HG02870 (cell line): ENCODE results near the gene NLRP10.

ENCODE experiments used
- ATAC-seq: cut with Tn5 transposase; IDR thresholded peaks from one replicate; pipeline ENCODE4 v1.9.1; 2021; ENCODE audit warnings: mild to moderate bottlenecking, moderate library complexity; ENCODE audit not compliant: unreplicated experiment

The NLRP10 gene

GRCh38 chr11:7977232-7977917 lies 12.1 kb upstream of the NLRP10 start:
- ATAC-seq, result no peak

GRCh38 chr11:7974668-7975067 lies 9.4 kb upstream of the NLRP10 start:
- no peak for ATAC-seq

DNA sequence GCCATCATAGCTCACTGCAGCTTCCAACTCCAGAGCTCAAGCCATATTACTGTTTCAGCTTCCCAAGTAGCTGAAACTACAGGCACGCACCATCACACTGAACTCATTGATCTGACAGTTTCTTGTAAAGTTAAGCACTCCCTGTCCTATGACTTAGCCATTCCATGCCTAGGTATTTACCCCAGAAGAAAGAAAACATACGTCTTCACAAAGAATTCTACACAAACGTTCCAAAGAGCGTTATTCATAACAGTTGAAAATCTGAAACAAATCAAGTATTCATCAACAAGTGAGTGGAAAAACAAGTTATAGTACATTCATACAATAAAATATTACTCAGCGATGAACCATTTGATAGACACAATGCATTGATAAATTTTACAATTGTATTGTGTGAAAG lies 7.8 kb upstream of the NLRP10 start:
- ATAC-seq, result no peak

- ATAC-seq, result no peak
These were observed 6.6 kb upstream of the NLRP10 start for GRCh38 chr11:7971846-7972245.

DNA sequence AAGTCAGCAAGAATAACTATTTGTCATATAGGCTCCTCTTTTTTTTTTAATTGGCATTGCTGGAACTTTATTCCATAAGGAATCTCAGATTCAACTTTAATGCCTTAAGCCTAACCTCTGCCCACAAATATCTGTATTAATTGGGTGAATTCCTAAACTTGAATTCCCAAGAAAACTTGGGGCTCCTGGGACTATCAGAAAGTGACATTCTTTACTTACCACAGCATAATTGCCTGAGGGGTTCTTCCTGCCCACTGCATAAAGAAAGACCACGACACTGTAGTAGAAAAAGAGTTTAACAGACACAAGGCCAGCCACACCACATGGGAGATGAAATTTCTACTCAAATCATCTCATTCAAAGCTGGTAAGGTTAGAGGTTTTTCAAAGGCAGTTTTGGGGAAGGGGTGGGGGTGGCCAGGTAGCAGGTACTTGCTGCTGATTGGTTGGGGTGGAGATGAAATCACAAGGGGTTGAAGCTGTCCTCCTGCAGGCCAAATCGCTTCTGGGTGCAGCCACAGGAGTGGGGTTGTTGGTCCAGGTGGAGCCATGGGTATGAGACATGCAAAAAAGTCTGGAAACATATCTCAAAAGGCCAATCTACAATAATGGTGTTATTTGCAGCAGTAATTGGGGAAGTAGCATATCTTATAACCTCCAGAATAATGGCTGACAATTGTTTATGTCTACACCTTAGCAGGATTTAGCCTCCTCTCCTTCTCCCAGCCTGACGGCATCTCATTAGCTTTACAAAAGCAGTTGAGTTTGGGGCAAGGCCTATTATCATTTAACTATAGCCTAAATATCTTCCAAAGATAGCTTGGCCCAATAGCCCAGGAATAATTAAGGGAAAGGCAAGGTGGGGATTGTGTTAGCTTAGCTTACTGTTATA lies 4.8 kb upstream of the NLRP10 start:
- ATAC-seq, result no peak

GRCh38 chr11:7968686-7969085 lies 3.4 kb upstream of the NLRP10 start:
- no peak for ATAC-seq

DNA sequence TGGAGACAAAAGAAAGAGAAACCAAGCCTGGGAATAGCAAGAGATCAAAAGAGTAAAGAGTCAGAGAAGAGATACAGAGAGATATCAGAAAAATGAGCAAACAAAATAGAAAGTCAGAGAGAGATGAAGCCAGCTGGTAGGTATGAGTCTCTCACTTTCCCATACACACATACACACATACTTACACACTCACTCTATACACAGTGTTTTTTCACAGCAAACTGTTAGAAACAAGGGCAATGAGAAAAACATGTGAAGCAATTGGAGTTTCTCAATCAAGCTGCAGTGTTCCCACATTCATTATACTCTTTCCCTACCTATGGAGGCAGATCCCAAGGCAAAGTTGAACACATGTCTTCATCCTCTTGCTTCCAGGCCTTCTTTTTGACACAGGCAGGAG lies 2.6 kb upstream of the NLRP10 start:
- ATAC-seq, result no peak

GRCh38 chr11:7967097-7967496 lies 1.9 kb upstream of the NLRP10 start:
- no peak for ATAC-seq

GRCh38 chr11:7964873-7965272 lies 374 bp downstream of the NLRP10 start:
- ATAC-seq, result no peak

- ATAC-seq, result no peak
These were observed 986 bp downstream of the NLRP10 start for GRCh38 chr11:7964261-7964660.

GRCh38 chr11:7955191-7955590 lies 10.1 kb downstream of the NLRP10 start:
- no peak for ATAC-seq

- ATAC-seq, result no peak
These were observed 15.3 kb downstream of the NLRP10 start for GRCh38 chr11:7949934-7950333.

DNA sequence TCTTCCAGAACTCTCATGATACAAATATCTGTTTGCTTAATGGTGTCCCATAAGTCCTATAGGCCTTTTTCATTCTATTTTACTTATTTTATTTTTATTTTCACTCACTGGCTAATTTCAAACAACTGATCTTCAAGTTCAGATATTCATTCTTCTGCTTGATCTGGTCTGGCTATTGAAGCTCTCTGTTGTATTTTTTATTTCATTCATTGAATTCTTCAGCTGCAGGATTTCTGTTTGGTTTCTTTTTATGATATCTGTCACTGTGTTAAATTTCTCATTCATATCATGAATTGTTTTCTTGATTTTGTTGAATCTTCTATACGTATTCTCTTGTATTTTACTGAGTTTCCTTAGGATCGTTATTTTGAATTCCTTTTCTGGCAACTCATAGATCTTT lies 21.1 kb downstream of the NLRP10 start:
- ATAC-seq, result no peak

- ATAC-seq, result no peak
These were observed 23.6 kb downstream of the NLRP10 start, which contains the start of gene OR10A3 for GRCh38 chr11:7941608-7942007. Gene OR10A3, minus strand, starts transcription at chr11:7941708. Its CDS starts 2,188 bp downstream, at chr11:7939520.

DNA sequence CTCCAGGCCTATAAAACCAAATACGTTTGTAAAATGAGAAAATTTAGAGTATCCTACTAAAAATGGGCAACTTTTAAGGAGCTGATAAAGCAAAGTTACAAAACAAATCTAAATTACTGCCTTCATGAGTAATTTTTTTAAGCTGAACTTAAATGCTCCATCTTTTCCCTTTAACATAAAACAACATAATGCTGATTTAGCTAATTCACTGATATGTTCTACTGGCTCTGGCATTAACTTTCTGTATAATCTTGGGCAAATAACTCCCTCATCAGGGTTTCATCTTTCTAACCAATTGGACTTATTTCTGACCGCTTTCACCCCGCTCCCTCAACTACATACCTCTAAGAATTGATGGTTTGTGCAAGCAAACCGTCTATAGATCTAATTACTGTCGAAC lies 24.1 kb downstream of the NLRP10 start:
- no peak for ATAC-seq

DNA sequence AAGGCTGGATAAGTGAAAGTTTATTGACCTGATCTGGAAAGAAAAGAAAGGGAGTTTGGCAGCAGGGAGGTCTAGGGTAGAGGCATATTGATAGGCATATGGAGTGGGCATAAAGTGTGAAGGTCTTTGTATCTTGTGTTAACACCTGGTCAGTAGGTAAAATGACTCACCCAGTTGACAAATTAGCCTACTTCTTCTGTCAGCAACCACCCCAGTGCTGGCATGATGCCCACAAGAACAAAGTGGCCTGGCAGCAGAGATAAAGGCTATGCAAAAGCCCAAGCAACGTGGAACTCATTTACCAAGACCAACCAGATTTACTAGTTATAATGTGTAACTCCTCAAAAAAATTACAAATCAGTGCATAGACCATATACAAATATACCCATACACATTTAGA lies 28.6 kb downstream of the NLRP10 start:
- no peak for ATAC-seq

GRCh38 chr11:7931168-7931567 lies 34.1 kb downstream of the NLRP10 start, which contains the start of gene OR10A6:
Gene OR10A6, minus strand, starts transcription at chr11:7931268. Its CDS starts 2,606 bp downstream, at chr11:7928662.
- no peak for ATAC-seq

GRCh38 chr11:7927635-7928034 lies 37.6 kb downstream of the NLRP10 start:
- no peak for ATAC-seq

DNA sequence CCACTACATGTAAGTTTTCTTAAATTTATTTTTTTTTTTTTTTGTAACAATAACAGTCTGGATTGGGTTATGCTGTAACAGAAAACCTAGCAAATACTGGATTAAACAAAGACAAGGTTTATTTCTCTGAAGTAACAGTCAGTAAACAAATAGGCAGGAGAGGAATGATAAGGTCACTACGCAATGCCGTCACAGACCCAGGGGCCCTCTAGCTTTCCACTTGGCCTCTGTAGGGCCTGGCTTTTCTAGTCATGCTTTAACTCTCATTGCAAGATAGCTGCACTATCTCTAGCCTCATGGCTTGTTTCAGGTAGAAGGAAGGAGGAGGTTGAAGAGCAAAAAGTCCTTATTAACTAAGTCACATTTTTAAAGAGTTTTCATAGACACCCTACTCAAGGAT lies 40.7 kb downstream of the NLRP10 start:
- no peak for ATAC-seq

DNA sequence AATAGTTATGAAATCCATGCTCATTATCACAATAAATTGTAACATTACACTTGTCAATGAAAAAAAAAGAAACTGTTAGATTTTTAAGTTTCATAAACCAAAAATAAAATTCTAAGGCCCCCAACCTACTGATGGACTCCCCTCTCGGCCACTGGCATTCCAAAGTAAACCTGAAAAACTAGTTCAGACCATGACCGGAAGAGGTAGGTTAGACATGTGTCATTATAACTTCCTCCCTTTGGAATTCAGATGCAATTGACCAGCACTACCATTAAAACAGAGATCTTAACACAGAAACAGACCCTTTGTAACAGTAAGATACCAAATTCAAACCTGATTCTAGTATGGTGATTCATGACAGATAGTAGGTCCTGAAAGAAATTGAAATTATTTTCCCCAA lies 47.1 kb downstream of the NLRP10 start:
- no peak for ATAC-seq
